Fibroblast of lung (primary cell): ENCODE results near the gene GRIK4.

Source experiments
- EZH2 ChIP-seq: IDR thresholded peaks from 2 replicates; pipeline ENCODE4 v1.5.1; 2012; ENCODE audit warnings: low read length, control low read depth, mild to moderate bottlenecking; ENCODE audit errors: missing control alignments
- TF ChIP-seq, protein P1 (sequence below), 2 donors: IDR thresholded peaks in 1 of 2; conservative IDR thresholded peaks in 1 of 2; 1 replicate in 1 of 2; 2 replicates in 1 of 2; pipeline ENCODE4 v1.5.1; 2011 to 2012; ENCODE audit warnings: low read length in 2 of 2, control low read depth in 1 of 2, inconsistent platforms in 1 of 2, low read depth in 1 of 2, mild to moderate bottlenecking in 1 of 2

DNA sequence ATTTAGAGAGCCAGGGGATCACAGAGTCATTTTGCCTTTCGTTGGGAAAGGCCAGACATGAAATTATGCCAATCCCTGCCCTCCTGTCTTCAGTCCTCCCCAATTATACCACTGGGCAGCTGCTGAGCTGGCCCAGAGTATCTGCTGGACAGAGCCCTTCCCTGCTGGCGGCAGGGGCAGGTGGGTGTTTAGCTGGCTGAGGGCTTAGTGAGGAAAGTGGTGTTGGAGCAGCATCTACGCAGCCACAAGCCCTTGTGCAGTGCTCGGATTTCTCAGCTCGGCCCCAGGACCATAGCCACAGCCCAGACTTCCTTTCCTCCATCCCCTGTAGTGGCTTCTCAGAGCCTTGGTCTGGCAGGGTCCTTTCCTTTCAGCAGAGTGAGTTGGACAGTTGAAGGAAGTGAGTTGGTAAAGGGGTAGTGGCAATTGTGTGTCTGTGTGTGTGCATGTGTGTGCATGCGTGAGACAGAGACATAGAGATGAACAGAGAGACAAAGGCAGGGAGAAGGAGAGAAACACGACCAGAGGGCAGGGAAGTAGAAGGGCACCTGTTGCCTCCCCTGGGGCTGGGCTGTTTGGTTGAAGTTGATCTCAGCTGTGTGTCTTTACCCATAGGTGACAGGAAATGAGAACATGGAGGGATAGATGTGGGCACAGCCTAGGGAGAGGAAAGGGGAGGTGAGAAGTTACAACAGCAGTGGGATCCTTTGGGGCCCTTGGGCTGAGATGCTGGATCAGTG is 66.2 kb downstream of the GRIK4 start:
- TF ChIP-seq, protein P1, sequence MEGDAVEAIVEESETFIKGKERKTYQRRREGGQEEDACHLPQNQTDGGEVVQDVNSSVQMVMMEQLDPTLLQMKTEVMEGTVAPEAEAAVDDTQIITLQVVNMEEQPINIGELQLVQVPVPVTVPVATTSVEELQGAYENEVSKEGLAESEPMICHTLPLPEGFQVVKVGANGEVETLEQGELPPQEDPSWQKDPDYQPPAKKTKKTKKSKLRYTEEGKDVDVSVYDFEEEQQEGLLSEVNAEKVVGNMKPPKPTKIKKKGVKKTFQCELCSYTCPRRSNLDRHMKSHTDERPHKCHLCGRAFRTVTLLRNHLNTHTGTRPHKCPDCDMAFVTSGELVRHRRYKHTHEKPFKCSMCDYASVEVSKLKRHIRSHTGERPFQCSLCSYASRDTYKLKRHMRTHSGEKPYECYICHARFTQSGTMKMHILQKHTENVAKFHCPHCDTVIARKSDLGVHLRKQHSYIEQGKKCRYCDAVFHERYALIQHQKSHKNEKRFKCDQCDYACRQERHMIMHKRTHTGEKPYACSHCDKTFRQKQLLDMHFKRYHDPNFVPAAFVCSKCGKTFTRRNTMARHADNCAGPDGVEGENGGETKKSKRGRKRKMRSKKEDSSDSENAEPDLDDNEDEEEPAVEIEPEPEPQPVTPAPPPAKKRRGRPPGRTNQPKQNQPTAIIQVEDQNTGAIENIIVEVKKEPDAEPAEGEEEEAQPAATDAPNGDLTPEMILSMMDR (conservative IDR thresholded peaks at IDR 0.05 in 1 of 2, IDR thresholded peaks at IDR 0.05 in 1 of 2; ENCODE audit: low read depth in 1 of 2, low read length in 2 of 2), result no peak
- TF ChIP-seq EZH2, result no peak
